ENCODE results near the gene AKNA. TPM values are rescaled to one million over a fixed set of nuclear protein-coding genes. Genes with fewer than 3 reads are reported as not detected.

The AKNA gene
- polyA plus RNA-seq, 1 of the 3 experiments (the other 2 are of a cell fraction): 0.84 TPM

DNA sequence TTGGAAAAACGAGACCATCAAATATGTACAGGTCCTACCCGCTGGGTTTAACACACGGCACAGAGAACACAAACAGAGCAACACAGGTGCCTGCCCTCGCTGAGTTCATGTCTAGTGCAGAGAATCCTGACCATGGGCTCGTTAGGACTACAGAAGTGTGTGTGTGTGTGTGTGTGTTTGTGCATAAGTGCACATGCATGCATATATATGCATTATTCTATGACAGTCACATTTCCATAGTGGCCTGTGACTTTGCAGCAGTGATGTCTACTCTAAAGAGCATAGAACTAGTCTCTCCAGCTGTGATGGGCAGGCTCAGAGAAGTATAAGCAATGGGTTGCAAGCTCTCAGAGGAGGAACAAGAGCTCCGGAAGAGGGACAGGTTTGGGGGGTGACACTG is 30.4 kb downstream of the AKNA start:
- H3F3A ChIP-seq (replicated peaks; ENCODE audit: insufficient read depth): no peaks in the 10 kb centered on the region
- no peak overlapping the region for H3K9ac ChIP-seq
- POLR2A ChIA-PET: no interaction called here
- H3K36me3 ChIP-seq (replicated peaks in 1 of 2; ENCODE audit: control insufficient read depth in 1 of 2, insufficient read depth in 2 of 2, low read length in 1 of 2): no peaks in the 10 kb centered on the region
- no peaks in the 10 kb centered on the region for H3K79me2 ChIP-seq (ENCODE audit: insufficient read depth)
- WGBS (ENCODE audit: low lambda C conversion rate): 83% methylated on average over 6 of the region's 6 CpGs
- H3K4me2 ChIP-seq: no peak overlapping the region
- no peaks in the 10 kb centered on the region for H3K9me3 ChIP-seq
- CTCF ChIA-PET: no interaction called here
- no peaks in the 10 kb centered on the region for H3K4me1 ChIP-seq (ENCODE audit: control insufficient read depth in 1 of 2, insufficient read depth in 2 of 2, low read depth in 1 of 2, low read length in 1 of 2)
- no peak overlapping the region for H3K27ac ChIP-seq (ENCODE audit: low read depth in 2 of 2, low read length in 1 of 2)
- no peak for DNase-seq
- TF ChIP-seq, protein P1, sequence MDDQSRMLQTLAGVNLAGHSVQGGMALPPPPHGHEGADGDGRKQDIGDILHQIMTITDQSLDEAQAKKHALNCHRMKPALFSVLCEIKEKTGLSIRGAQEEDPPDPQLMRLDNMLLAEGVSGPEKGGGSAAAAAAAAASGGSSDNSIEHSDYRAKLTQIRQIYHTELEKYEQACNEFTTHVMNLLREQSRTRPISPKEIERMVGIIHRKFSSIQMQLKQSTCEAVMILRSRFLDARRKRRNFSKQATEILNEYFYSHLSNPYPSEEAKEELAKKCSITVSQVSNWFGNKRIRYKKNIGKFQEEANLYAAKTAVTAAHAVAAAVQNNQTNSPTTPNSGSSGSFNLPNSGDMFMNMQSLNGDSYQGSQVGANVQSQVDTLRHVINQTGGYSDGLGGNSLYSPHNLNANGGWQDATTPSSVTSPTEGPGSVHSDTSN (IDR thresholded peaks at IDR 0.05): no peak
- TF ChIP-seq MXI1 (IDR thresholded peaks at IDR 0.05; ENCODE audit: low read depth, low read length): no peak
- no peak for TF ChIP-seq GATA2 (CRISPR knock-in tag; IDR thresholded peaks at IDR 0.05)
- no peak for TF ChIP-seq ELF1 (IDR thresholded peaks at IDR 0.05)
- TF ChIP-seq SIN3A (IDR thresholded peaks at IDR 0.05; ENCODE audit: borderline replicate concordance, low read depth, low read length): no peak
- no peak for TF ChIP-seq MAX (IDR thresholded peaks at IDR 0.05; ENCODE audit: low read depth)
- TF ChIP-seq, protein P2, sequence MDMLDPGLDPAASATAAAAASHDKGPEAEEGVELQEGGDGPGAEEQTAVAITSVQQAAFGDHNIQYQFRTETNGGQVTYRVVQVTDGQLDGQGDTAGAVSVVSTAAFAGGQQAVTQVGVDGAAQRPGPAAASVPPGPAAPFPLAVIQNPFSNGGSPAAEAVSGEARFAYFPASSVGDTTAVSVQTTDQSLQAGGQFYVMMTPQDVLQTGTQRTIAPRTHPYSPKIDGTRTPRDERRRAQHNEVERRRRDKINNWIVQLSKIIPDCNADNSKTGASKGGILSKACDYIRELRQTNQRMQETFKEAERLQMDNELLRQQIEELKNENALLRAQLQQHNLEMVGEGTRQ (IDR thresholded peaks at IDR 0.05; ENCODE audit: borderline replicate concordance, low read depth, low read length): no peak
- TF ChIP-seq RXRA (IDR thresholded peaks at IDR 0.05; ENCODE audit: borderline replicate concordance, low read depth): no peak
- TF ChIP-seq RCOR1 (IDR thresholded peaks at IDR 0.05; ENCODE audit: low read length): no peak
- TF ChIP-seq RFX5 (IDR thresholded peaks at IDR 0.05; ENCODE audit: low read length): no peak
- TF ChIP-seq NFIC (IDR thresholded peaks at IDR 0.05; ENCODE audit: borderline replicate concordance): no peak
- TF ChIP-seq RAD21 (IDR thresholded peaks at IDR 0.05; ENCODE audit: low read length): no peak
- no peak for TF ChIP-seq FOXM1 (IDR thresholded peaks at IDR 0.05; ENCODE audit: low read depth)
- no peak for TF ChIP-seq TCF12 (IDR thresholded peaks at IDR 0.05)
- TF ChIP-seq, protein P3, sequence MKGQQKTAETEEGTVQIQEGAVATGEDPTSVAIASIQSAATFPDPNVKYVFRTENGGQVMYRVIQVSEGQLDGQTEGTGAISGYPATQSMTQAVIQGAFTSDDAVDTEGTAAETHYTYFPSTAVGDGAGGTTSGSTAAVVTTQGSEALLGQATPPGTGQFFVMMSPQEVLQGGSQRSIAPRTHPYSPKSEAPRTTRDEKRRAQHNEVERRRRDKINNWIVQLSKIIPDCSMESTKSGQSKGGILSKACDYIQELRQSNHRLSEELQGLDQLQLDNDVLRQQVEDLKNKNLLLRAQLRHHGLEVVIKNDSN (IDR thresholded peaks at IDR 0.05; ENCODE audit: borderline replicate concordance, low read depth): no peak
- no peak for TF ChIP-seq FOXJ3 (CRISPR knock-in tag; IDR thresholded peaks at IDR 0.05)
- TF ChIP-seq EP300 (IDR thresholded peaks at IDR 0.05; ENCODE audit: borderline replicate concordance in 1 of 2, low read depth in 1 of 2, low read length in 1 of 2): no peak
- TF ChIP-seq, protein P4, sequence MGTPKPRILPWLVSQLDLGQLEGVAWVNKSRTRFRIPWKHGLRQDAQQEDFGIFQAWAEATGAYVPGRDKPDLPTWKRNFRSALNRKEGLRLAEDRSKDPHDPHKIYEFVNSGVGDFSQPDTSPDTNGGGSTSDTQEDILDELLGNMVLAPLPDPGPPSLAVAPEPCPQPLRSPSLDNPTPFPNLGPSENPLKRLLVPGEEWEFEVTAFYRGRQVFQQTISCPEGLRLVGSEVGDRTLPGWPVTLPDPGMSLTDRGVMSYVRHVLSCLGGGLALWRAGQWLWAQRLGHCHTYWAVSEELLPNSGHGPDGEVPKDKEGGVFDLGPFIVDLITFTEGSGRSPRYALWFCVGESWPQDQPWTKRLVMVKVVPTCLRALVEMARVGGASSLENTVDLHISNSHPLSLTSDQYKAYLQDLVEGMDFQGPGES (IDR thresholded peaks at IDR 0.05; ENCODE audit: low read depth, low read length): no peak
- no peaks in the 10 kb centered on the region for H3K9me2 ChIP-seq
- no peaks in the 10 kb centered on the region for H3K27me3 ChIP-seq (ENCODE audit: insufficient read depth)
- no peak overlapping the region for H3K4me3 ChIP-seq (ENCODE audit: low read depth in 2 of 2, low read length in 1 of 2)
- no peak overlapping the region for H2AFZ ChIP-seq (ENCODE audit: low read depth)
- no peaks in the 10 kb centered on the region for H4K20me1 ChIP-seq (ENCODE audit: insufficient read depth)
